ENCODE results near the gene GTF2H4. TPM values are rescaled to one million over a fixed set of nuclear protein-coding genes. Genes with fewer than 3 reads are reported as not detected.

Gene GTF2H4
- total and polyA plus RNA-seq, 4 donors, result 6.2 to 15.8 (median 12.3) TPM

- no peaks in the 10 kb centered on the region for H3K36me3 ChIP-seq (ENCODE audit: control insufficient read depth in 4 of 4, insufficient read depth in 3 of 4, low read depth in 1 of 4, low read length in 3 of 4)
- H3K4me3 ChIP-seq (ENCODE audit: low read depth in 1 of 3, low read length in 3 of 3), result no peak overlapping the region
- no peaks in the 10 kb centered on the region for H3K9me3 ChIP-seq (ENCODE audit: control insufficient read depth in 4 of 4, low read length in 3 of 4)
- no peaks in the 10 kb centered on the region for H3K27me3 ChIP-seq (ENCODE audit: control insufficient read depth in 4 of 4, insufficient read depth in 4 of 4, low read length in 3 of 4)
- no peak for DNase-seq (ENCODE audit: low spot score)
- no peak for TF ChIP-seq GABPA (IDR thresholded peaks at IDR 0.05 in 1 of 2, conservative IDR thresholded peaks at IDR 0.05 in 1 of 2)
- TF ChIP-seq TAF1 (conservative IDR thresholded peaks at IDR 0.05), result no peak
- no peak for TF ChIP-seq REST (IDR thresholded peaks at IDR 0.05)
- no peak for TF ChIP-seq SP1 (IDR thresholded peaks at IDR 0.05)
- TF ChIP-seq RAD21 (IDR thresholded peaks at IDR 0.05), result no peak
- TF ChIP-seq FOXA2 (IDR thresholded peaks at IDR 0.05), result no peak
- TF ChIP-seq ATF3 (IDR thresholded peaks at IDR 0.05), result no peak
- TF ChIP-seq NR2F2 (IDR thresholded peaks at IDR 0.05), result no peak
- TF ChIP-seq RXRA (IDR thresholded peaks at IDR 0.05), result no peak
- TF ChIP-seq ZBTB33 (IDR thresholded peaks at IDR 0.05), result no peak
- no peak for TF ChIP-seq HNF4A (conservative IDR thresholded peaks at IDR 0.05)
- H3K27ac ChIP-seq (ENCODE audit: low read depth in 1 of 2, low read length in 2 of 2), result no peak overlapping the region
- H3K9ac ChIP-seq (ENCODE audit: low read depth in 1 of 2, low read length in 2 of 2), result no peak overlapping the region
- no peaks in the 10 kb centered on the region for H3K4me1 ChIP-seq (ENCODE audit: control insufficient read depth in 4 of 4, insufficient read depth in 4 of 4, low read length in 3 of 4)
Observed at GRCh38 chr6:30870546-30870945, 37.5 kb upstream of the GTF2H4 start.

GRCh38 chr6:30871592-30872183 is 36.3 kb upstream of the GTF2H4 start:
- no peak for TF ChIP-seq CTCF (IDR thresholded peaks at IDR 0.05; ENCODE audit: low read depth, low read length, missing input control)
- DNase-seq (ENCODE audit: low spot score), result no peak
- 91% methylated on average over 4 of the region's 4 CpGs for WGBS

More at GRCh38 chr6:30871592-30872183, 36.3 kb upstream of the GTF2H4 start:
- H3K36me3 ChIP-seq (ENCODE audit: control insufficient read depth in 4 of 4, insufficient read depth in 3 of 4, low read depth in 1 of 4, low read length in 3 of 4), result no peaks in the 10 kb centered on the region
- H3K27ac ChIP-seq (ENCODE audit: low read depth in 1 of 2, low read length in 2 of 2), result no peak overlapping the region
- H3K9ac ChIP-seq (ENCODE audit: low read depth in 1 of 2, low read length in 2 of 2), result no peak overlapping the region
- H3K4me1 ChIP-seq (ENCODE audit: control insufficient read depth in 4 of 4, insufficient read depth in 4 of 4, low read length in 3 of 4), result no peaks in the 10 kb centered on the region
- H3K27me3 ChIP-seq (ENCODE audit: control insufficient read depth in 4 of 4, insufficient read depth in 4 of 4, low read length in 3 of 4), result no peaks in the 10 kb centered on the region
- no peak overlapping the region for H3K4me3 ChIP-seq (ENCODE audit: low read depth in 1 of 3, low read length in 3 of 3)
- no peaks in the 10 kb centered on the region for H3K9me3 ChIP-seq (ENCODE audit: control insufficient read depth in 4 of 4, low read length in 3 of 4)
